Omental fat pad (tissue), 4 donors: ENCODE results near the gene GCG. TPM values are rescaled to one million over a fixed set of nuclear protein-coding genes. Genes with fewer than 3 reads are reported as not detected.
A peak's percentile ranks its signal among the peaks of the same experiment; 100 is the strongest.

Experiments
- ATAC-seq: fragments of 150-250 bp; one replicate; pipeline ENCODE4 v1.9.1; 2016; ENCODE audit warnings: mild to moderate bottlenecking, moderate library complexity; ENCODE audit not compliant: low FRiP score
- DNase-seq: peaks from one replicate; pipeline ENCODE4 v3.0.0-alpha.2; 2019; ENCODE audit warnings: low spot score
- total RNA-seq, 4 donors: library from RNA; depleted of rRNA; stranded (reverse); fragments of >200 nt; gene quantifications; one replicate each; pipeline ENCODE4 v1.1.0, GENCODE V29; 2016
- TF ChIP-seq, protein P1 (sequence below), 3 donors: fragments of 450-650 bp; IDR thresholded peaks; one replicate each; pipeline ENCODE4 v1.5.1; 2016 to 2017; ENCODE audit warnings: antibody characterized with exemption in 3 of 3, mild to moderate bottlenecking in 3 of 3, moderate library complexity in 2 of 3

GCG gene
- total RNA-seq, 4 donors from 2014 or later = not detected

DNA sequence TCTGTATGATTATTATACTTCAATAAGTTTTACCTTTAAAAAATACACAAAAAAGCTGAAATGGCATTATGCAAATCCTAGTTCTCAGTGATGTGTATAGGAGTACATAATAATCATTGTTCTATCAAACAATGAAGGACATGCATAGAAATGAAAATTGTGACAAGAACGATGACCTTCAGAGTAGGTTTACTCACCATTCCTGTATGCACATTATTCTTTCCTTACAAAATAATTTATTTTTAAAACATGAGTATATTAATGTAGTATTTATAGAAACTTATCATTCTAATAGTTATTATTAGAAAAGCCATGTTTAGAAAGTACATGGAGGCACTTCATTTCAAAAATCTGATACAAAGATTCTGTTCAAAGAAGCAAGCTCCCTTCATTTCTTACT lies 45.3 kb downstream of the GCG start:
- TF ChIP-seq, protein P1, sequence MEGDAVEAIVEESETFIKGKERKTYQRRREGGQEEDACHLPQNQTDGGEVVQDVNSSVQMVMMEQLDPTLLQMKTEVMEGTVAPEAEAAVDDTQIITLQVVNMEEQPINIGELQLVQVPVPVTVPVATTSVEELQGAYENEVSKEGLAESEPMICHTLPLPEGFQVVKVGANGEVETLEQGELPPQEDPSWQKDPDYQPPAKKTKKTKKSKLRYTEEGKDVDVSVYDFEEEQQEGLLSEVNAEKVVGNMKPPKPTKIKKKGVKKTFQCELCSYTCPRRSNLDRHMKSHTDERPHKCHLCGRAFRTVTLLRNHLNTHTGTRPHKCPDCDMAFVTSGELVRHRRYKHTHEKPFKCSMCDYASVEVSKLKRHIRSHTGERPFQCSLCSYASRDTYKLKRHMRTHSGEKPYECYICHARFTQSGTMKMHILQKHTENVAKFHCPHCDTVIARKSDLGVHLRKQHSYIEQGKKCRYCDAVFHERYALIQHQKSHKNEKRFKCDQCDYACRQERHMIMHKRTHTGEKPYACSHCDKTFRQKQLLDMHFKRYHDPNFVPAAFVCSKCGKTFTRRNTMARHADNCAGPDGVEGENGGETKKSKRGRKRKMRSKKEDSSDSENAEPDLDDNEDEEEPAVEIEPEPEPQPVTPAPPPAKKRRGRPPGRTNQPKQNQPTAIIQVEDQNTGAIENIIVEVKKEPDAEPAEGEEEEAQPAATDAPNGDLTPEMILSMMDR (IDR thresholded peaks at IDR 0.05) = no peak
- no peak for ATAC-seq

DNA sequence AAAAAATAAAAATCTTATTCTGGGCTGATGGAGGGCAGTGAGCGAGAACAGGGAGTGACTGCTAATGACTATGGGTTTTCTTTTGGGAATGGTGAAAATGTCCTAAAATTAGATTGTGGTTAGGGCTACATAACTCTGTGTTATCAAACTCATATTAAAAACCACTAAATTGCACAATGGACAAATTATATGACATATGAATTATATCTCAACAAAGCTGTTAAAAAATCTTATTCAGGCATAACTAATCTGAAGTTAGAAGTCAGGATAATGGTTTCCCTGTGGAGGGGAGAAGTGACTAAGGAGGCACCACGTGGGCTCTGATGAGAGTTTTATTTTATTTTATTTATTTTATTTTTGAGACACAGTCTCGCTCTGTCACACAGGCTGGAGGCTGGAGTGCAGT lies 45.9 kb downstream of the GCG start:
- DNase-seq = no peak
- TF ChIP-seq, protein P1 (IDR thresholded peaks at IDR 0.05) = no peak

More for the DNA sequence above, 45.3 kb downstream of the GCG start:
- DNase-seq = no peak

DNA sequence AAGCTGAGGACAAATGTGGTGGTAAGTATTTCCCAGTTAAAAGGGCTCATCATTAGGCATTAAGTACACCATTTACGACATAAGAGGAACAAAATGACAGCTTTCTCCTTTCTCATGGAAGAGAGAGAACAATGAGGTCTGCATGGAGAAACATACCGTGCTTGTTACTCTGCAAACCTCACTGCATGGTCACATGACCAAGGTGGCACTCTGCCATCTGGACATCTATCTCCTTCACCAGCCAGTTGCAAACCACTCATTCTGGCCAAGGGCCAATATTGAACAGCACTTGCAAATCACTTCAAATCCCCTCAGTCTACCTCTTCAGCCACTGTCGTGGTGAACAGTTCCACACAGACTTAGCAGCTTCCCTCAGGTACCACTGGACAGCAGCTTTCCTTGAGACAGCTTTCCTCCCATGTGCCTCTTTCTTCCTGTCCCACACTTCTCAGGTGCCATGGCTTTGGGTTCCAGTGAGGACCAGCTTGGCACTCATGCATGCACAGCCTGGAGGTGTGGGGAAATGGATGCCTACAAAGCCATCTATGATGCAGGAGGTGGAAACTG lies 48.5 kb downstream of the GCG start:
- DNase-seq (no peak), ATAC-seq (no peak)
- TF ChIP-seq, protein P1 (IDR thresholded peaks at IDR 0.05) = no peak

More for the DNA sequence above, 45.9 kb downstream of the GCG start:
- peak; percentile 43 for ATAC-seq

DNA sequence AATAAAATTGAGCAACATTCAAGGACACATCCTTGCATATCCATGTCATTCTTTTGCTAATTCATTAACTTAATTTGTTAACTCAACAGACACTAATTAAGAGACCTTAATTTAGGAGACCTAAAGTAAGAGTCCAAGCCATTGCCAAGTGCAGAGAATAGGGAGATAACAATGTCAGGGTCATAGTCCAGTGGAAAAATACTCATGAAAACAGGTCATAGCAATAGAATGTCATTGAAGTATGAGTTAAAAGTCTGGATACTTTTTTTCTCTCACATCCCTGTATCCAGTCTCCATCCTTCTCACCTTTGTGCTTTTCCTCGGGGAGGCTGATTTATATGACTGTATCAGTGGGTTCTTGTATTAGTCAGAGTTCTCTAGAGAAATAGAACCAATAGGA lies 51.5 kb downstream of the GCG start:
- no peak for DNase-seq
- no peak for ATAC-seq
- TF ChIP-seq, protein P1 (IDR thresholded peaks at IDR 0.05) = no peak

DNA sequence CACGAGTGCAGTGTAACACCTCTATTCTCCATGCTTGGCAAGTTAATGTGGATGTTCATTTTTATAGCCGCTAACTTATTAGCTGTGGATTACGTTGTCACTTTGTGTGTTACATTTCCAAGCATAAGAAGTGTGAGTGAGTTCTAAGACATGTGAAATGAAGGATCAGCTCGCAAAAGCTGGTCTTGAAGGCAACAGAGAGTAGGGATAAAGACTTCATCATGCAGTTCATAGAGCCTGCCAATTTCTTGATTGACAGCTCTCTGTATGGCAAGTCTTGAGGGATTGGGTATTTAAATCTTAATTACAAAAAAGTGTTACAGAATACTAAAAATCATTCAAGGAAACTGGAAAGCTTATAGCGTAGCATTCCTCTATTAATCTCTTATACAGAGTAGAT lies 52.2 kb downstream of the GCG start:
- DNase-seq (no peak), ATAC-seq (no peak)
- TF ChIP-seq, protein P1 (IDR thresholded peaks at IDR 0.05) = no peak

Other genes starting within 250 kb of the GCG start
- 100 to 1,000 TPM in 1 of 4 donors, 10 to 100 TPM in 3; 11.7 to 105 (median 21.0) TPM for gene DPP4, start 78.0 kb downstream of the GCG start, total RNA-seq
- 10 to 100 TPM in 2 of 4 donors, 1 to 10 TPM in 2; 2.8 to 20.5 (median 9.1) TPM for gene FAP, start 91.2 kb upstream of the GCG start, total RNA-seq
- gene IFIH1, start 166.4 kb upstream of the GCG start, total RNA-seq = 10 to 100 TPM in 3 of 4 donors, 1 to 10 TPM in 1; 7.5 to 36.9 (median 11.4) TPM
- gene GCA, start 191.9 kb upstream of the GCG start, total RNA-seq = 10 to 100 TPM; 32.4 to 55.6 (median 46.7) TPM